GM21390 (cell line): ENCODE data around the gene TGFA.

Experiments used
- ATAC-seq: cut with Tn5 transposase; IDR thresholded peaks from one replicate; pipeline ENCODE4 v1.9.1; 2021; ENCODE audit not compliant: unreplicated experiment

Gene TGFA

GRCh38 chr2:70499253-70499652 is 54.4 kb downstream of the TGFA start:
- no peak for ATAC-seq

GRCh38 chr2:70498528-70498927 is 55.1 kb downstream of the TGFA start:
- ATAC-seq, result no peak

GRCh38 chr2:70498054-70498453 is 55.6 kb downstream of the TGFA start:
- ATAC-seq, result no peak

GRCh38 chr2:70496819-70497218 is 56.8 kb downstream of the TGFA start:
- no peak for ATAC-seq

- no peak for ATAC-seq
These were observed 59.2 kb downstream of the TGFA start for GRCh38 chr2:70494293-70494886.

GRCh38 chr2:70490381-70490780 is 63.2 kb downstream of the TGFA start:
- no peak for ATAC-seq

GRCh38 chr2:70489165-70489564 is 64.5 kb downstream of the TGFA start:
- ATAC-seq, result no peak

GRCh38 chr2:70484086-70484485 is 69.5 kb downstream of the TGFA start:
- no peak for ATAC-seq

- no peak for ATAC-seq
These were observed 71.2 kb downstream of the TGFA start for GRCh38 chr2:70482401-70482800.

GRCh38 chr2:70480468-70480867 is 73.2 kb downstream of the TGFA start:
- ATAC-seq, result no peak

- no peak for ATAC-seq
These were observed 73.8 kb downstream of the TGFA start for GRCh38 chr2:70479816-70480215.

- no peak for ATAC-seq
These were observed 76.2 kb downstream of the TGFA start for GRCh38 chr2:70477441-70477844.

- no peak for ATAC-seq
These were observed 78.4 kb downstream of the TGFA start for GRCh38 chr2:70475266-70475665.

- ATAC-seq, result no peak
These were observed 79.3 kb downstream of the TGFA start for GRCh38 chr2:70474256-70474848.

GRCh38 chr2:70473101-70473722 is 80.4 kb downstream of the TGFA start:
- no peak for ATAC-seq

- ATAC-seq, result no peak
These were observed 81.3 kb downstream of the TGFA start for GRCh38 chr2:70472221-70472890.

GRCh38 chr2:70471129-70471528 is 82.5 kb downstream of the TGFA start:
- no peak for ATAC-seq

GRCh38 chr2:70469961-70470360 is 83.7 kb downstream of the TGFA start:
- no peak for ATAC-seq

GRCh38 chr2:70469435-70469834 is 84.2 kb downstream of the TGFA start:
- no peak for ATAC-seq

GRCh38 chr2:70468878-70469277 is 84.7 kb downstream of the TGFA start:
- no peak for ATAC-seq

- no peak for ATAC-seq
These were observed 85.5 kb downstream of the TGFA start for GRCh38 chr2:70467831-70468779.
